Activated naive CD8-positive, alpha-beta T cell treated with anti-CD3 and anti-CD28 coated beads, Interleukin-2, amount 50 U/mL, for 24 hours (primary cell): ENCODE data around the gene EBI3.

Experiments
- ATAC-seq: fragments of 150-1000 bp; cut with Tn5 transposase; one replicate; pipeline ENCODE4 v1.10.0; 2021
- DNase-seq: peaks from one replicate; pipeline ENCODE4 v3.0.0; 2021
- H3K27ac Mint-ChIP-seq: one replicate; pipeline ENCODE4 v1.8.0; 2021; ENCODE audit warnings: mild to moderate bottlenecking, mixed read lengths
- H3K27me3 Mint-ChIP-seq: one replicate; pipeline ENCODE4 v1.8.0; 2021; ENCODE audit warnings: mixed read lengths
- H3K36me3 Mint-ChIP-seq: one replicate; pipeline ENCODE4 v1.8.0; 2021; ENCODE audit warnings: low read depth, mixed read lengths
- H3K4me1 Mint-ChIP-seq: one replicate; pipeline ENCODE4 v1.8.0; 2021; ENCODE audit warnings: mixed read lengths
- H3K4me3 Mint-ChIP-seq: one replicate; pipeline ENCODE4 v1.8.0; 2021; ENCODE audit warnings: mild to moderate bottlenecking, moderate library complexity, mixed read lengths
- H3K9me3 Mint-ChIP-seq: one replicate; pipeline ENCODE4 v1.8.0; 2021; ENCODE audit warnings: mixed read lengths

EBI3 gene

GRCh38 chr19:4196587-4197148, 32.7 kb upstream of the EBI3 start:
- peaks cover 9% of the 10 kb centered on the region for H3K9me3 Mint-ChIP-seq
- no peak overlapping the region for H3K27ac Mint-ChIP-seq
- H3K27me3 Mint-ChIP-seq: peaks cover 49% of the 10 kb centered on the region
- H3K36me3 Mint-ChIP-seq: peaks cover 5% of the 10 kb centered on the region
- no peak overlapping the region for H3K4me3 Mint-ChIP-seq
- DNase-seq (no peak), ATAC-seq (no peak)
- peaks cover 9% of the 10 kb centered on the region for H3K4me1 Mint-ChIP-seq

- H3K27me3 Mint-ChIP-seq: peaks cover 49% of the 10 kb centered on the region
- no peak for ATAC-seq
Observed at GRCh38 chr19:4197228-4197624, 32.1 kb upstream of the EBI3 start.

DNA sequence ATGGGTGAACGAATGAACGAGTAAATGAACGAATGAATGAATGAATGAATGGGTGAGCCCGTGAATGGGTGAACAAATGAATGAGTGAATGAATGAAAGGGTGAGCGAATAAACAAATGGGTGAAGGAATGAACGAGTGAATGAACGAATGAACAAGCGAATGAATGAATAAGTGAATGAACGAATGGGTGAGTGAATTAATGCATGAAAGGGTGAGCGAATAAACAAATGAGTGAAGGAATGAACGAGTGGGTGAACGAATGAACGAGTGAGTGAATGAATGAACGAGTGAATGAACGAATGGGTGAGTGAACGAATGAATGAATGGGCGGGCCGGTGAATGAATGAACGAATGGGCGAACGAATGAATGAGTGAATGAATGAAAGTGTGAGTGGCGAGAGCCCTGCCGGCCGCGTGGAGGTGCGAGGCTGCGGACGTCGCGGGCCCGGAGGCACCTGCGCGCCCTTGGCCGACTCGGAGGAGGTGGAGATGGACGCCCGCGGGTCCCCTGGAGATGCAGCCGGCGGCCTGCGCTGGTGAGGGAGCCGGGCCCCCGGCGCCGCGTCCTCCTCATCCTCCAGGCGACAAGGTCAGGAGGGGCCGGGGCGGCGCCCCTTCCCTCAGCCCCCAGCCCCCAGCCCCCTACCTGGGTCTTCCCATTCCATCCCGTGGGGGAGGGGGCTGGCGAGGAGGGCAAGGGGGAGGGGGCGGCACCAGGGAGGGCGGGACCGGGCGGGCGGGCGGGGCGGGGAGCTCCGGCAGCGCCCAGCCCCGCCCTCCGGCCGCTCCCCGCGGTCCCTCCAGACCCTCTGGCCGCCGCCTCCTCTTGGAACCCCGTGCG, 31.5 kb upstream of the EBI3 start:
- H3K4me3 Mint-ChIP-seq: no peak overlapping the region
- peaks cover 5% of the 10 kb centered on the region for H3K36me3 Mint-ChIP-seq
- ATAC-seq (no peak), DNase-seq (peak; percentile 25)
- H3K4me1 Mint-ChIP-seq: peaks cover 9% of the 10 kb centered on the region
- H3K27ac Mint-ChIP-seq: no peak overlapping the region
- H3K9me3 Mint-ChIP-seq: peaks cover 9% of the 10 kb centered on the region
- H3K27me3 Mint-ChIP-seq: peaks cover 49% of the 10 kb centered on the region

More at GRCh38 chr19:4197228-4197624, 32.1 kb upstream of the EBI3 start:
- H3K4me1 Mint-ChIP-seq: peaks cover 9% of the 10 kb centered on the region
- H3K27ac Mint-ChIP-seq: no peak overlapping the region
- H3K36me3 Mint-ChIP-seq: peaks cover 5% of the 10 kb centered on the region
- no peak for DNase-seq
- H3K9me3 Mint-ChIP-seq: peaks cover 9% of the 10 kb centered on the region
- H3K4me3 Mint-ChIP-seq: no peak overlapping the region

- no peak overlapping the region for H3K4me3 Mint-ChIP-seq
- DNase-seq (no peak), ATAC-seq (no peak)
- peaks cover 9% of the 10 kb centered on the region for H3K4me1 Mint-ChIP-seq
- H3K27ac Mint-ChIP-seq: no peak overlapping the region
- H3K36me3 Mint-ChIP-seq: peaks cover 5% of the 10 kb centered on the region
- H3K9me3 Mint-ChIP-seq: peaks cover 9% of the 10 kb centered on the region
- peaks cover 46% of the 10 kb centered on the region for H3K27me3 Mint-ChIP-seq
Observed at GRCh38 chr19:4198467-4199126, 30.7 kb upstream of the EBI3 start.

DNA sequence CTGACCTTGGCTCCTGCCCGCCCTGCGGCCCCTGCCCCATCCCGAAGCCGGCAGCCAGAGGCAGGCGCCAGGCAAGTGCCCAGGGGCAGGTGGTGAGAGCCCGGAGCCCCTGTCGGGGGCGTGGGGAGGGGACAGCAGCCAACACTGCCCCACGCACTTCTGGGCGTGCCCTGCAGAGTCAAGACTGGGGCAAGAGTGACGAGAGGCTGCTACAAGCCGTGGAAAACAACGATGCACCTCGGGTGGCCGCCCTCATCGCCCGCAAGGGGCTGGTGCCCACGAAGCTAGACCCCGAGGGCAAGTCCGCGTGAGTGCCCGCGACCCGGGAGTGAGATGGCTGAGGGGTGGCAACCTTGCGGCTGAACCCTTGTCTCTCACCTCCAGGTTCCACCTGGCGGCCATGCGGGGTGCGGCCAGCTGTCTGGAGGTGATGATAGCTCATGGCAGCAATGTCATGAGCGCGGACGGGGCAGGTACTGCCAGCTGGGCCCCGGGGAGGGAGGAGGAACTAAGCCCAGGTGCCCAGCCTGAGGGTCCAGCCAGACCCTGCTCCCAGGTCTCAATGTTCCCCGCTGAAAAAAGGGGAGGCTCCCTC, 29.5 kb upstream of the EBI3 start:
- ATAC-seq: no peak
- H3K36me3 Mint-ChIP-seq: peaks cover 5% of the 10 kb centered on the region
- no peak overlapping the region for H3K27ac Mint-ChIP-seq
- no peak overlapping the region for H3K4me3 Mint-ChIP-seq
- H3K4me1 Mint-ChIP-seq: peaks cover 12% of the 10 kb centered on the region
- no peak for DNase-seq
- peaks cover 43% of the 10 kb centered on the region for H3K27me3 Mint-ChIP-seq
- H3K9me3 Mint-ChIP-seq: peaks cover 9% of the 10 kb centered on the region

- Mint-ChIP-seq H3K9me3 (peaks cover 9% of the 10 kb centered on the region), H3K4me3 (no peak overlapping the region), H3K4me1 (peaks cover 12% of the 10 kb centered on the region), H3K27ac (no peak overlapping the region), H3K27me3 (peaks cover 34% of the 10 kb centered on the region), H3K36me3 (peaks cover 5% of the 10 kb centered on the region)
- no peak for ATAC-seq
- DNase-seq: no peak
Observed at GRCh38 chr19:4200940-4201542, 28.3 kb upstream of the EBI3 start.

- DNase-seq (no peak), ATAC-seq (no peak)
- H3K36me3 Mint-ChIP-seq: peaks cover 5% of the 10 kb centered on the region
- no peak overlapping the region for H3K4me3 Mint-ChIP-seq
- peaks cover 27% of the 10 kb centered on the region for H3K27me3 Mint-ChIP-seq
- H3K4me1 Mint-ChIP-seq: peaks cover 12% of the 10 kb centered on the region
- H3K9me3 Mint-ChIP-seq: peaks cover 9% of the 10 kb centered on the region
- no peak overlapping the region for H3K27ac Mint-ChIP-seq
Observed at GRCh38 chr19:4201798-4202197, 27.5 kb upstream of the EBI3 start.

GRCh38 chr19:4206818-4207484, 22.4 kb upstream of the EBI3 start:
- H3K27ac Mint-ChIP-seq: no peak overlapping the region
- H3K27me3 Mint-ChIP-seq: peaks cover 3% of the 10 kb centered on the region
- no peak for DNase-seq
- no peaks in the 10 kb centered on the region for H3K9me3 Mint-ChIP-seq
- H3K4me3 Mint-ChIP-seq: no peak overlapping the region
- peaks cover 3% of the 10 kb centered on the region for H3K4me1 Mint-ChIP-seq
- no peaks in the 10 kb centered on the region for H3K36me3 Mint-ChIP-seq
- ATAC-seq: no peak

GRCh38 chr19:4208385-4209094, 20.8 kb upstream of the EBI3 start:
- ATAC-seq (no peak), DNase-seq (no peak)
- Mint-ChIP-seq H3K27me3 (peaks cover 3% of the 10 kb centered on the region), H3K9me3 (no peaks in the 10 kb centered on the region), H3K27ac (no peak overlapping the region), H3K4me1 (peaks cover 3% of the 10 kb centered on the region), H3K4me3 (no peak overlapping the region), H3K36me3 (no peaks in the 10 kb centered on the region)

- H3K36me3 Mint-ChIP-seq: no peaks in the 10 kb centered on the region
- ATAC-seq (no peak), DNase-seq (no peak)
- H3K27ac Mint-ChIP-seq: no peak overlapping the region
- no peaks in the 10 kb centered on the region for H3K9me3 Mint-ChIP-seq
- H3K27me3 Mint-ChIP-seq: no peaks in the 10 kb centered on the region
- peaks cover 4% of the 10 kb centered on the region for H3K4me1 Mint-ChIP-seq
- no peak overlapping the region for H3K4me3 Mint-ChIP-seq
Observed at GRCh38 chr19:4210166-4210731, 19.1 kb upstream of the EBI3 start.

DNA sequence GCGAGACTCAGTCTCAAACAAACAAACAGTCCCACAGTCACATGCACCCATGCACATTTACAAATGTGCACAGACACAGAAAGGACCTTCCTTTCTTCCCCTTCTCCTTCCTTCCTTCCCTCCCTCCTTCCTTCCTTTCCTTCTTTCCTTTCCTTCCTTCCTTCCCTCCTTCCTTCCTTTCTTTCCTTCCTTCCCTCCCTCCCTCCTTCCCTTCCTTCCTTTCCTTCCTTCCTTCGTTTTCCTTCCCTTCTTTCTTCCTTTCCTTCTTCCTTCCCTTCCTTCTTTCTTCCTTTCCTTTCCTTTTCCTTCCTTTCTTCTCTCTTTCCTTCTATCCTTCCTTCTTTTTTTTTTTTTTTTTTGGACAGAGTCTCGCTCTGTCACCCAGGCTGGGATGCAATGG, 16.2 kb upstream of the EBI3 start:
- Mint-ChIP-seq H3K27me3 (no peaks in the 10 kb centered on the region), H3K9me3 (peaks cover 5% of the 10 kb centered on the region), H3K4me1 (peaks cover 4% of the 10 kb centered on the region), H3K36me3 (no peaks in the 10 kb centered on the region), H3K27ac (no peak overlapping the region), H3K4me3 (no peak overlapping the region)
- ATAC-seq (no peak), DNase-seq (no peak)

- no peaks in the 10 kb centered on the region for H3K27me3 Mint-ChIP-seq
- peaks cover 4% of the 10 kb centered on the region for H3K4me1 Mint-ChIP-seq
- H3K9me3 Mint-ChIP-seq: peaks cover 5% of the 10 kb centered on the region
- H3K36me3 Mint-ChIP-seq: no peaks in the 10 kb centered on the region
- H3K27ac Mint-ChIP-seq: no peak overlapping the region
- ATAC-seq (no peak), DNase-seq (no peak)
- no peak overlapping the region for H3K4me3 Mint-ChIP-seq
Observed at GRCh38 chr19:4215807-4216206, 13.5 kb upstream of the EBI3 start.

- DNase-seq (no peak), ATAC-seq (no peak)
- Mint-ChIP-seq H3K27ac (no peak overlapping the region), H3K4me3 (no peak overlapping the region), H3K36me3 (no peaks in the 10 kb centered on the region), H3K27me3 (no peaks in the 10 kb centered on the region), H3K9me3 (peaks cover 5% of the 10 kb centered on the region), H3K4me1 (peaks cover 4% of the 10 kb centered on the region)
Observed at GRCh38 chr19:4216846-4217245, 12.5 kb upstream of the EBI3 start.
